Measurements from ENCODE around the gene PEAK1. TPM values are rescaled to one million over a fixed set of nuclear protein-coding genes. Genes with fewer than 3 reads are reported as not detected.

The PEAK1 gene
- total RNA-seq, 2 donors from 2014 or later = 33.5 to 54.4 TPM

DNA sequence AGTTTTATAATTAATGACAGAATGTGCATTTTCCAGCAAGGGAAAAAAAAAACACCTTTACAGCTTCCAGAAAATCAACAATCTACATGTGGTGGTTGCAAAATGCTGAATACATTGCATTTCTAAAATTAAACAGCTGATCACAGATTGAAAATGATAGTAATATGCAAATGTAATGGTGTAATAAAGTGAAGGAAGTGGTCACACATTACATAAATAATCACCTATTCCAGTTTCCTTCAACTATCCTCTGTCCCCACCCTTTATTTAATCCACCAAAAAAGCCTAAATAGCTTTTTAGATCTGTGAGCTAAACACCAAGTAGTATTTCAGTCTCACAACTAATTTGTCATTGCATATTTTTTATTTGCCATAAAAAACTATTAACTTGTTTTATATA is 110.5 kb downstream of the PEAK1 start:
- Histone ChIP-seq H3K4me3 (no peak overlapping the region), H3K4me1 (no peaks in the 10 kb centered on the region), H3K9ac (ENCODE audit: low read depth in 2 of 2, low read length in 2 of 2) (no peak overlapping the region), H3K36me3 (no peaks in the 10 kb centered on the region), H3K27me3 (no peaks in the 10 kb centered on the region), H3K27ac (no peak overlapping the region), H3K9me3 (no peaks in the 10 kb centered on the region)
- intact Hi-C loops (cut with DNase I) = no loop called here
- DNase-seq = no peak
- TF ChIP-seq, protein P1, sequence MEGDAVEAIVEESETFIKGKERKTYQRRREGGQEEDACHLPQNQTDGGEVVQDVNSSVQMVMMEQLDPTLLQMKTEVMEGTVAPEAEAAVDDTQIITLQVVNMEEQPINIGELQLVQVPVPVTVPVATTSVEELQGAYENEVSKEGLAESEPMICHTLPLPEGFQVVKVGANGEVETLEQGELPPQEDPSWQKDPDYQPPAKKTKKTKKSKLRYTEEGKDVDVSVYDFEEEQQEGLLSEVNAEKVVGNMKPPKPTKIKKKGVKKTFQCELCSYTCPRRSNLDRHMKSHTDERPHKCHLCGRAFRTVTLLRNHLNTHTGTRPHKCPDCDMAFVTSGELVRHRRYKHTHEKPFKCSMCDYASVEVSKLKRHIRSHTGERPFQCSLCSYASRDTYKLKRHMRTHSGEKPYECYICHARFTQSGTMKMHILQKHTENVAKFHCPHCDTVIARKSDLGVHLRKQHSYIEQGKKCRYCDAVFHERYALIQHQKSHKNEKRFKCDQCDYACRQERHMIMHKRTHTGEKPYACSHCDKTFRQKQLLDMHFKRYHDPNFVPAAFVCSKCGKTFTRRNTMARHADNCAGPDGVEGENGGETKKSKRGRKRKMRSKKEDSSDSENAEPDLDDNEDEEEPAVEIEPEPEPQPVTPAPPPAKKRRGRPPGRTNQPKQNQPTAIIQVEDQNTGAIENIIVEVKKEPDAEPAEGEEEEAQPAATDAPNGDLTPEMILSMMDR (IDR thresholded peaks at IDR 0.05) = no peak

DNA sequence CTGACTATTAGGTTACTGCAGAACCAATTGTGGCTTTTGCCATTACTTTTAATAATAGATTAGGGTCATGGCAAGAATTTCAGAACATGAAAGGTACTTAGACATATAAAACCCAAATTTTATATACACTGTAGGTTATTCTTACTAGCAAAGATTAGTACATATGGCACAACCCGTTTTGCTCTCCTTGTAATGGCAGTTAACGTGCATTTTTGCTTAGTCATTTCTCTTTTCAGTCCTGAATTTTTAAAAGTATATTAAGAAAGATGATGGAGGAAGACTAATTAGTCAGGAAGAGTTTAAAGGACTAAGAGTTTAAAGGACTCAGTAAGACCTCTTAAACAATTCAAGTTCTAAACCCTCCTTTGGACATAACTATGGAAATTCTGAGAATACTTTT is 114.0 kb downstream of the PEAK1 start:
- Histone ChIP-seq H3K9ac (ENCODE audit: low read depth in 2 of 2, low read length in 2 of 2) (no peak overlapping the region), H3K36me3 (no peaks in the 10 kb centered on the region), H3K27me3 (no peaks in the 10 kb centered on the region), H3K4me1 (no peaks in the 10 kb centered on the region), H3K4me3 (no peak overlapping the region), H3K9me3 (no peaks in the 10 kb centered on the region), H3K27ac (no peak overlapping the region)
- intact Hi-C loops (cut with DNase I) = no loop called here
- TF ChIP-seq, protein P1 (IDR thresholded peaks at IDR 0.05) = no peak
- DNase-seq = no peak

DNA sequence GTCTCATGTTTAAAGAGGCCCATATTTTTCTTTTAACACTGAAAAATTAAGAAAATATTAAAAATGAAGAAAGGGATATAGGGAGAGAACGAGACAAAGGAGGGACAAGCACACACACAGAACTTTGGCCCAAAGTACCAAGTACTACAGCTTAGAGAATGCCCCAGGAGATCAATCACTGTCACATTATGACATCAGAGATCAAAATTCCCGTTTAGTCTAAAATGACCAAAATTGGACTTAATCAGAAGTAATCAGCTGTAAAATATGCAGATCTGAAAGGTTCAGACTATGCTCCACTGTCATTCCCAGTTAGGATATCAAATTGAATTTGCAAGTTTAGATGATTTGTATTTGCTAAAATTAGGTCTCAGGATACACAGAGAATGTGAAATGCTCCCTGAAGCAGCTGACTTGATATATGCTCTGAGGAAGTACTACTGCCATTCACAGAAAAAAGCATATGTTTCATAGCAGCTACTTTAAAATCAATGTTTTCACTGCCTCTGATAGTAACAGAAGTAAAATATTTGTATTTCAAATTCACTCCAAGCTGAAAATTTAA is 123.0 kb downstream of the PEAK1 start:
- Histone ChIP-seq H3K4me1 (no peaks in the 10 kb centered on the region), H3K36me3 (no peaks in the 10 kb centered on the region), H3K9ac (ENCODE audit: low read depth in 2 of 2, low read length in 2 of 2) (no peak overlapping the region), H3K27ac (no peak overlapping the region), H3K4me3 (no peak overlapping the region), H3K27me3 (no peaks in the 10 kb centered on the region), H3K9me3 (no peaks in the 10 kb centered on the region)
- intact Hi-C loops (cut with DNase I) = no loop called here
- TF ChIP-seq, protein P1 (IDR thresholded peaks at IDR 0.05) = no peak
- no peak for DNase-seq

DNA sequence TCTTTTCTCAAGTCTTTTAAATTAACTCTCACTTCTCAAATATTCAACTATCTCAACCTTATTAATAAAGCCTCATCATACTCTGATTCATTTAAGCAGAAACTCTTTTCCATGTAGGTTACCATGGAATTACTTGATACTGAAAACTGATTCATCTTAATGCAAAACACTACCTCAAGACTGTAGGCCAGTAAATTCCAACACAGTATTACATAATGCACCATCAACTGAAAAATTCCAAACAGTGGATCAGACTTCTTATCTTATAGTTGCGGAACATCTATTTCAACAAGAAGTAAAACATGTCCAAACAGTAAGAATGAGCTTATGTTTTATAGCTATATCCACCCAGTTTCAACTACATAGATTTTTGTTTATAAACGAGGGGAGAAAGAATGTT is 124.5 kb downstream of the PEAK1 start:
- no peaks in the 10 kb centered on the region for H3K27me3 ChIP-seq
- TF ChIP-seq, protein P1 (IDR thresholded peaks at IDR 0.05) = no peak
- no peak overlapping the region for H3K9ac ChIP-seq (ENCODE audit: low read depth in 2 of 2, low read length in 2 of 2)
- H3K4me3 ChIP-seq = no peak overlapping the region
- H3K36me3 ChIP-seq = no peaks in the 10 kb centered on the region
- no peaks in the 10 kb centered on the region for H3K4me1 ChIP-seq
- H3K9me3 ChIP-seq = no peaks in the 10 kb centered on the region
- no peak for DNase-seq
- no peak overlapping the region for H3K27ac ChIP-seq
- intact Hi-C loops (cut with DNase I) = no loop called here

DNA sequence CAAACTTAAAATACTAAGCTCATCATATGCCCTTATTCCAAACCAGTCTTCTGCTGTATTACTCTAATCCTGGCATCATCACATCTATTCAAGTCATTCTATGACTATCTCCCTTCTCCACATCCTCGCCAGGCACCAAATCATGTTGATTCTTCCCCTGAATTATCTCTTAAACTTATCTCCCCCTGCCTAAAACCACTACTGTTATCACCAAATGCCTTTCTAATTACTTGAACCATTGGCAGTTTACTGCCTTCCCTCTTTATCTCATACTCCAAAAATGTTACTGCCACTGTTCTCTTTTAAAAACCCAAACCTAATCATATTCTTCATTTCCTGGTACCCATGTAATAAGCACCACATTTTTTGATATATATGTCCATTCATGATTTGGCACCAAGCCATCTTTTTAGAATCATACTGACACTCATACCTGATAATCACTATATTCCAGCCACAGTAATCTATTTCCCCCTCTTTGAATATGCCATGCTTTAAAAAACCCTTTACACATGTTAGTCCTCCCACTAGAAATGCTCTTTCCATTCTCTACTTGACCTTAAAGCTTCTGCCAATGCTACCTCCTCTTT is 126.8 kb downstream of the PEAK1 start:
- H3K9ac ChIP-seq (ENCODE audit: low read depth in 2 of 2, low read length in 2 of 2) = no peak overlapping the region
- TF ChIP-seq, protein P1 (IDR thresholded peaks at IDR 0.05) = no peak
- intact Hi-C loops (cut with DNase I) = no loop called here
- H3K4me3 ChIP-seq = no peak overlapping the region
- H3K27ac ChIP-seq = no peak overlapping the region
- no peaks in the 10 kb centered on the region for H3K27me3 ChIP-seq
- no peaks in the 10 kb centered on the region for H3K36me3 ChIP-seq
- no peaks in the 10 kb centered on the region for H3K4me1 ChIP-seq
- DNase-seq = no peak
- H3K9me3 ChIP-seq = no peaks in the 10 kb centered on the region

All from colonic mucosa (tissue), 4 donors.